ENCODE results near the gene ARPP21. TPM values are rescaled to one million over a fixed set of nuclear protein-coding genes. Genes with fewer than 3 reads are reported as not detected.
"Not testable (repeated sequence)": the region's sequence is repeated elsewhere in the genome, so short reads cannot be mapped to it uniquely, and the experiment has no call there.

The ARPP21 gene
- polyA plus RNA-seq (ENCODE audit: insufficient read length) = 219 TPM

DNA sequence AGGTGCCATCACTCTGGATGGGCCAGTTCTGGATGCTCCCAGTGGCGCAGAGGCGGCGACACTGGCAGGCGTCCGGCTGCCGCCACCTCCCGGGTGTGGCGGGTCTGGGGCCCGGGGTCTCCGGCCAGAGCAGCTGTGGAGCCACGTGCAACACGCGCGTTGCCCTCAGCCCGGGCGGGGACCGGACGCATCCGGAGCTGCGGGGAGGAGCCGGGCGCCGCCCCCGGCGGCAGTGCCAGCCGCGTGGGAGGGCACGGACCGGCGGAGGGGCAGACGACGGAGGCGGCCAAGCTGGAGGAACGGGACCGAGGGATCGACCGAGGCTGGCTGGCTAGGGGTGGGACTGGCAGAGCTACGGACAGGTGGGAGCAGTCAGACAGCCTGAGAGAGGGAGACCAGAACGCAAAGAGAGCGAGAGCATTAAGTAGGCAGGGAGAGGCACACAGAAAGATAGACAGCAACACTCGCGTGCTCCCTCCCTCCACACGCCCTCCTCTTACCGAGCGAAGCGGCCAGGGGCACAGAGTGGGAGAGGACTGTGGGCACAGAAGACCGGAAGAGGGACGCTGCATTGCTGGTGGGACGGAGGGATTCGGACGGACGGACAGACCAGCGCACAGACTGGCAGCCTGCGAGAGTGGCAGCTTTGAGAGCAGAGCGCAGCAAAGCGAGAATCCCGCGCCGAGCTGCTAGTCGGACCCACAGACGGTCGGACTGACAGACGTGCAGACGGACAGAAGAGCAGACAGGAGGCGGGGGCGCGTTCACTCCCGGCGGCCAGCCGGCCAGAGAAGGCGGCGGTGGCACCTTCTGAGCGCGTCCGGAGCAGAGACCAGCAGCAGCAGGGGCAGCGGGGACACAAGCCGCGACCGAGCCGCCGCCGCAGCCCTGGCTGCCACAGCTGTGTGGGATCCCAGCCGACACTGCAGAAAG is at the start of gene ARPP21:
ARPP21 (plus strand) TSS at position 272 of the 933 bp plus-strand sequence. CDS start 42,227 bp downstream, outside the sequence.
- no peak for DNase-seq (ENCODE audit: low read depth)

DNA sequence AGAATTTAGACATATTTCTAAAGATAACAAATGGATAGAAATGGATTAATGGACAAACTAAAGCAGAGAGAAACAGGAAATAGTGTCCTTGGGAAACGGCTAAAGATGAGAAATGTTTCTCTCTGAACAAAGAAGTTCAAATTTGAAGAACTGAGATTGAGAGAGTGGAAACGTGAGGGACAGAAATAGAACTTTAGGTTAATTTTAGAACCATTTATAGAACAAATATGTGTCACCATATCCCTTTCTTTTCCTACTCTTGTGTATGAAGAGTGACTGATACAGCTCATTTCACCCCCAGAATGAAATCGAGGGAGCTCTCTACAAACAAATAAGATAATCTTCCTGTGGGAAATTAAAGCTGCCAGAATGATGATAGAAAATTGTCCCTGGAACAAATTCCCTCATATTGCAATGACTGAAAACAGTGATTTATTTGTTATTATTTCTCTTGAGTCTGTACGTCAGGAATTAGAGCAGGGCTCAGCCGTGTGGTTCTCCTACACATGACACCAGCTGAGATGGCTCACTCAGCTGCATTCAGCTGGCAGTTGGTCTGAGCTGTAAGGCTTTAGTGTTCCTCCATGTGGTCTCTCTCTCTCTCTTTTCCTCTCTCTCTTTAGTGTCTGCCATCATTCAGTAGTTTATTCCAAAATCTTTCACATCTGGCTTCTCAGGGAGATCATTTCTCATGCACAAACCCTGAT is 46.6 kb upstream of the ARPP21 start:
- DNase-seq (ENCODE audit: low read depth) = no peak

DNA sequence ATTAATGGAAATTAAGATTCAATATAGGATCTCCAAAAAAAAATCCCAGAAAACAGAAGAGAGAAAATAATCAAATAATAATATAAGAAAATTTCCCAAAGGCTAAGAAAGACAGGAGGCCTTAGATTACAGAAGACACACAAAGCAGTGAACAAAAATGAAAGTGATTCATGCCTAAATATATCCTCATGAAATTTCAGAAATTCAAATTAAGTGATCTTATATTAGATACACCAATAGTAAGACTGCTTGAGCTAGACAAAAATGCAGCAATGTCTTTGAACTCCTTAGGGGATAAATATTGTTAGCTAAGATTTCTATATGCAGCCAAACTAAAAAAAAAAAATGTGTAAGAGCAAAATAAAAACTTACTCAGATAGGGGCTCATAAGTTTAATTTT is 44.6 kb upstream of the ARPP21 start:
- no peak for DNase-seq (ENCODE audit: low read depth)

DNA sequence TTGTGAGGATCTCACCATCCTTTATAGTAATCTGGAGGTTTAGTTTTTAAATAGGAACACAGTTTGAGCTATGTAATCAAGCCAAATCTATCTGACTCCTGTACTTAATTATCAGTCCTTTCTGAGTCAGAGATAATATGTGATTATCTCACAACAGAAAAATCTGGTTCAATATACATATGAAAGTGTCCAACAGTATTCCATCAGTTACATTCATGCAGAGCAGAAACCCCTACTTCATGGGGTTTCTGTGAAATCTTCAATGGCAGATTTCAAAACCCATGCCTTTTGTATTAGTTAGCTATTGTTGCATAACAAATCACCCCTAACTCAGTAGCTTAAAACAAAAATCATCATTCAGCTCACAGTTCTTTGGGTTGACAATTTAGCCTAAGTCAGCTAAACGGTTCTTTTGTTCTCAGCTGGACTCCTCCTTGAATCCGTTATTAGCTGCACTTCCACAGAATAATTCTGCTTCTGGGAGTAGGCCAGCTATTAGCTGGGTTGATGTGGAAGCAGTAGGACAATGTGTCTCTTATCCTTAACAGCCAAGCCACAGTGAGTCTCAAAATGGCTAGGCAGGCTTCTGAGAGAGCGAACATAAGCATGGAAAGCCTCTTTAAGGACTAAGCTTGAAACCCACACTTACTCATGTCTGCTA is 42.9 kb upstream of the ARPP21 start:
- no peak for DNase-seq (ENCODE audit: low read depth)

DNA sequence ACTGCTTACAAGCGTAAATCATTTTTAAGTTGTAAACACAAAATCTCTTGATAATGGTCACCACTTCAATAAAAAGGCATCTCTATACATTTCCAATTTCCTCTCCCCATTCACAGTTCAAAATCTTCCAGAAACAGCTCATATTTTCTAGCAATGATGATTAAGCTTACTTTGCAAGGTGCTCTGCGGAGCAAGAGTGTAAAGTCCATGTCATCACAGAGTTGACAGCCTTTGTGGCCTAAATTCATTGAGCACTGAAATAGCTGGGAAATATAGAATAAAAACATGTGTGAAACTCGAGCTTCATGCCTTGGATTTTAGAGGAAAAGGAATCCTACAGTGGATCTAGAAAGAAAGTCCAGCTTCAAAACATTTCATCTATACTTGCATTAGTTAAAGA is 41.8 kb upstream of the ARPP21 start:
- DNase-seq (ENCODE audit: low read depth) = no peak

DNA sequence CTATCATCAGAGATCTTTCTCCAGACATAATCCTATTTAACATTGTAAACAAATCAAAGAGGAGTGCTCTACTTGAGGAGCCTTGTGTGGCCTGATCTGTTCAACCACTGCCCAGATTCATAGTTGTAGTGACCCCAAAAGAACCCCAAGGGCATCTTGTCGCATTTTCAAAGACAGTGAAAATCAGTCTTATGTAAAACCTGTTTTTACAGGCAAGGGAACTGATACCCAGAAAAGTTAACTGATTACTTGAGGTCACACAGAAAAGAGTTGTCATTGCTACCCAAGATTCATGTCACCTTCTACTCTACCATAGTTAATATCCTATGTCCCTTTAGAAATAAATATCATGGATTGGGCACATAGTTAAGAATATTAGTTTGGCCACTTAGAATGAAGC is 40.5 kb upstream of the ARPP21 start:
- DNase-seq (ENCODE audit: low read depth) = no peak

DNA sequence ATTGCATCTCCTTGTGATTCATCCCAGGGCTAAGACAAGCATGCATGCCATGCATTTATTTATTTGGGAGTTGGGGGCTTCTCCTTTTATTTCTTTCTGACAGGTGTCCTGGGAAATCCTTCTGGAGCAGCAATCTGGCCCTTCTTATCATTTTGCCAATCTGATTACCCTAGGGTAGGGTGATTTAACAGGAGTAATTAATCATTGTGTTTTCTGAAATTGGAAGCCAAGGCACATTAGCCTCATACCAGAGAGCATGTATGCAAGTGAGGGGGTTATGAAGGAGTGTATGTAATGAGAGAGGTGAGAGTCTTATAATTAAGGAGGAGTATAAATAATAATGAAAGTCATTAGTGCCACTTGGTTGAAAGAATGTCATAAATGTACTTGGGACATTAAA is 37.4 kb upstream of the ARPP21 start:
- DNase-seq (ENCODE audit: low read depth) = no peak

DNA sequence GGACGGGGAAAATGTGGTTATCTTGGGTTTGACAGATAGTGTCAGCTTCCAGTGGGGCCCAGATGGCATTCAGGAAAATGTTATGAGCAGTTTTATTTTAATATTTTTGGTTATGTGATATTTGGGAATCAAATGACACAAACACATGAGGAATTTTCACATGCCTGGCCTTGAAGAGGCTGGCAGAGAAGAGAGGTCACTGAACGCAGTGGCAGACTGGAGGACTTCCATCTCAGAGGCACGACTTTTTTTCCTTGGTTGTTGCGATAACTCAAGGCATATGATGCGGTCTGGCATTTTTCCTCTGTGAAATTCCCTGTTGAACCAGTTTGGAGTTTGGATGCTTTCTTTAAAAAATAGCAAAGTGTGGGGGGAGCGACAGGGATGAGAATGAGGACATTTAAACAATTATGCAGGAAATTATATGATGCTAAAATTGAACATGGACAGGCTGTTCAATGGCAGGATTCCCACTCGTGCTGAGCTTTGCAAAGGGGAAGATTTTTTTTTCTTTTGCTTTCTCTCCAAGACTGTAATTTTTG is 36.9 kb upstream of the ARPP21 start:
- DNase-seq (ENCODE audit: low read depth) = no peak

DNA sequence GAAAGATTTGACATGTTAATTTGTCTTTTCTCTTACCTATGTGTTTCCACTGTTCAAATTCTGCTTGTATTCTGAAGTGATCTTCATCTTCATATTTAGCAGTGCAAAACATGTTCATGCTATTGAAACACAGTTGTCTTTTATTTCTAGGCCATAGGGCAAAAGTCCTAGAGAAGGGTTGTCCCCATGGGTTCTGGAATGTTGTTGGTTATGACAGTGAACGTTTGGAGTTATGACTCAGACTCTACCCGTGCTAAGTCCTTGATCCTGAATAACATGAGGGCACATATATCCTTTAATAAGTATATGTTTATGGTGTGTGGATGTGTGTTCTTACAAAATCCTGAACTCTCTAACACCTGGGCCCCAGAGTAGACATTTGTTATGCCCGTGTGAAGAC is 23.0 kb upstream of the ARPP21 start:
- no peak for DNase-seq (ENCODE audit: low read depth)

DNA sequence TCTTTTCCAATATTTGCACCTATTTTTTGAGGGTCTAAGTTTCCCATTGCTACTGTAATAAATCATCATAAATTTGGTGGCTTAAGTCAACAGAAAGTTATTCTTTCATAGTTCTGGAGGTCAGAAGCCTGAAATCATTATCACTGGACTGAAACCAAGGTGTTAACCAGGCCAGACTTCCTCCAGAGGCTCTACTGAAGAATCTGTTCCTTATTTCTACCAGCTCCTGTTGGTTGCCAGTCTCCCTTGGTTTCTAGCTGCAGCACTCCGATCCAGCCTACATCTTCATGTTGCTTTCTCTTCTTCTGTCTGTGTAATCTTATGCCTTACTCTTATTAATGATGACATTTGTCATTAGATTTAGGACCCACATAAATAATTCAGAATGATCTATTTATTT is 22.0 kb upstream of the ARPP21 start:
- no peak for DNase-seq (ENCODE audit: low read depth)

DNA sequence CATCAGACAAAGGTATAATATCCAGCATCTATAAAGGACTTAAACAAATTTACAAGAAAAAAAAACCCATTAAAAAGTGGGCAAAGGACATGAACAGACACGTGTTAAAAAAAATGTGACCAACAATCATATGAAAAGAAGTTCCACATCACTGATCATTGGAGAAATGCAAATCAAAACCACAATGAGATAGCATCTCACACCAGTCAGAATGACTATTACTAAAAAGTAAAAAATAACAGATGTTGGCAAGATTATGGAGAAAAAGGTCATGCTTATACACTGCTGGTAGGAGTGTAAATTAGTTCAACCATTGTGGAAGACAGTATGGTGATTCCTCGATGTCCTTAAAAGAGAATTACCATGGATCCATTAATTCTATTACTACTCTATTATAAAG is 19.1 kb upstream of the ARPP21 start:
- DNase-seq (ENCODE audit: low read depth) = not testable (repeated sequence)

DNA sequence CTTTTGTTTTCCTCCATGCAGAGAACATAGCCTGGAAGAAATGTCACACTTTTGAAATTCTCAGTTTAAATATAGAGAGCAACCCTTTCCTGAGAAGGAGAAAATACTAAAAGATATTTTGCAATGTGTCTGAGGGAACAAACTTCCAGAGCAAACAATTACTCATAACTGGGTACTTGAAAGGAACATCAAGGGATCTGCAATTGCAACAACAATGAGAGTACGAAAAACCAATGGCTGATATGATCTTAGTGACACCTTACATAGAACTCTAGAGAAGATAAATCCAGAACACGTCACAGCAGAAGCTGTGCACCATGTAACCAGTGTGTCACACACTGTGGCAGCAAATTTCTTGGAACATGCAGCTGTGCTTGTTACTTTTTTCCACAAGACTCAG is 14.6 kb upstream of the ARPP21 start:
- DNase-seq (ENCODE audit: low read depth) = no peak

DNA sequence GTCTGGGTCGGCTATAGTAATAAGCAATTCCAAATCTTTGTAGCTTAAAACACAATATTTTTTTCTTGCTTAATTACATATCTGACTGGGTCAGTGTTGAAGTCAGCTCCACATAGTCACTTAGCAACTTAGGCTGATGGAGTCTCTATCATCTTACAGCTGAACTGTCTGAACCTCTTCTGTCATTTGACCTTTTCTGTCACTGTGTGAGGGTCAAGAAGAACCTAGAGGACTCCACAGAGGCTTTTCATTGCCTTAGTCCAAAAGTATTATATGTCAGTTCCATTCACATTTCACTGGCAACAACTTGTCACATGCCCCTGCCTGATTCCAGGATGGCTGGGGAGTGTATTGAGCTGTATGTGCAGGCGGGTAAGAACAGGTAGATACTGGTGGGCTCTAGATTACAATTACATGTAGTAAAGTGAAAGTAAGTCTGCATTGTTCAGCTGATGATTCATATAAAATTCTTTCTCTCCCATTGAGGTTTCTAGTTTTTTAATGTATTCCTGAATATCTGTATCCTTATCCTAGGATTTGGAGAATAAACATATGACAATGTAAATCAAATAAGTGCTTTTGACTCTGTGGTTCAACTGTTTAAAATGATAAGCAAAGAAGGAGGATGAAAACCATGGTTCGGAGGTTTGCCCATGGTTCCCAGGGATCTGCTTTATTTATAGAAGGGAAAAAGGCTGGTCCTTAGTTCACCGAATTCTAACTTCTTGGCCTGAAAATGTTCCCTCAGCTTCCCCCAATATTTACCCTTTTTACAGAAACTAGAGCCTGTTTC is 5.8 kb upstream of the ARPP21 start:
- DNase-seq (ENCODE audit: low read depth) = no peak

DNA sequence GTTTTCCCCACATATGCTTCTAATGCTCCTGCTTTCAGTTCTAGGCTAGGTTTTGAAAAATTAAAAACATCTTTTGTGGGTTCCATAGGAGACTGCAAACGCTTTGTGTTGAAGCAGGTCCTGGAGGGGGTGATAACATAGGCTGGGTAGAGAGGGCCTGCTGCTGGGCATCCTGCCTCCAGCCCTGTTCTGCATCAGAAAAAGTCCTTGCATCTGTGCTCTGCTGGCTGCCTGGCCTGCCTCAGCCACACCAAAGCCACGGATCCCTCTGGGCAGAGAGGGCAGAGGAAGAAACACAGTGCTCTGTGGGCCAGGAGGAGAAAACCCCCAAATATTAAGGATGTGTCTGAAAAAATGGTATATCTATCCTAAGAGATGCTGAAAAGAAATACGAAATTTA is 3.9 kb upstream of the ARPP21 start:
- no peak for DNase-seq (ENCODE audit: low read depth)

DNA sequence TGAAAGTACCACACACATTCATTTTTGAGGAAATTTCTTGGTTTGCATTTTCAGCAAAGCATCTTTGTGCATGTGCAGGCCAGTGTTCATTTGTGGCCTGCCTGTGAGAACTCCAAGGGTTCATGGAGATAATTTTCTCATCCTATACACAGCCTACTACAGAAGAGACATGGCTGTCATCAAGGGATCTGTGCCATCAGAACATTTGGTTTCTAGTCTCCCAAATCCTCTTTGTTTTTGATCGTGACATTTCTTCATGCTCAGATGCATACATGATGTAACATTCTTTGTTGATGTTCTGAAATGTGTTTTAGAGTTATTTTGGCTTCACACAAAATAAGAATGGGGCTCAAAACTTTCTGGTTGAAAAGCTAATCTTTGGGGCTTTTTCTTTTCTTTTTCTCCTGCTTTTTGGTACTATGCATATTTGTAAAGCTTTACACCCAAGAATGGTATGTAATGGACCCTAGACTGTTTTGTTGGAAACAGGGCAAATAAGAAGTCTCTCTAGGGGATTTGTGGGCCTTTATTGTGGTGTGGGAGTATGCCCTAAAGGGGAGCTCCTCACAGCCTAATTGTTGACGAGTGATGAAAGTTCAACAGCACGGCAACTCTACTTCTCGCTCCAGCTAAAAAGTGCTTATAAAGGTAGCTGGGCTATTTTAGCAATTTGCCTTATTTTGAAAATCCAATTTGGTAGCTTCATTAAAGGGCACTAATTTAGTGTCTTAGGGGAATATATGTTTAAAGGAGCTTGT is 3.2 kb upstream of the ARPP21 start:
- no peak for DNase-seq (ENCODE audit: low read depth)

DNA sequence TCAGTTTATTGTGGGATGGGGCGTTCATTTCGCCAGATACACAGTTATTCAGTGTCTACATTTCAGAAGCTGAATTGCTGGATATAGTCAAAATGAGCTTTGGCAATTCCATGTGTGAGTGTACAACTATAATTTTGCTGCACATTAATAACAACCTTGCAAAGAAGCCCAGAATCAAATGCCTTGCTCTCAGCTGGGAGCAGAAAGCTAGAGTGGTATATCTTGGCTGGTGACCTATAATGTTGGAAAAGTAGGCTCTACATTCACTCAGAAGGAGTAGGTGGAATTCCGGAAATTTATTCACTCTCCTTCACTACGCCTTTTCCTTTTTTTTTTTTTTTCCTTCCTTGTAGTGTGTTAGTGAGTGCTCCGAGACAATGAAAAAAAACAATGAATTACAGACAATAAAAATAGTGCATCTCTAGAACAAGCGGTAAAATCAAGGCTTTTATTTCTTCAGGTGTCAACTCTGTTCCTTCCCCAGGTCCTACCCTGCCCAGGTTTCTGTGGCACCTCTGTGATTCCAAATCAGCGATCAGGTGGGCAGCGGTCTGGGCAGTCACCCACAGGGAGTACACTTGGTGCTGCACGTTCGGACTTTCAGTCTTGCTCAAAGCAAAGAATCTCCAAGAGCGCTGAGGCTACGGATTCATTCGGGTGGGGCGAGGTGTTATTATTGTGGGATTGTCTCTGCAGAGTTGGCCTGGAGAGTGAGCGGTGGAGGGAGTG is 910 bp upstream of the ARPP21 start:
- no peak for DNase-seq (ENCODE audit: low read depth)

DNA sequence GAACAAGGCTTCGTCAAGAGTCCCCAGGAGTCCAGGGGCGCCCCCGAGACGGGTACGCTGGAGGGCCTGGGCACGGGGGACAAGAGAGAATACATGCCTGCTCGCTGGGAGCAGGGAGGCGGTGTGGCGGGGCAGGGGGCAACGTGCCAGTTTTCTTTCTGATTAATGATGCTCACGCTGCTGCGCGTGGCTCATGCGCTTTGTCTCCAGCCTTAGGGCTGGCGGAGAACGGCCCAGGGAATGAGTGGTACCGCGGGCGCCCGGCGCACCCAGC is 408 bp upstream of the ARPP21 start:
- DNase-seq (ENCODE audit: low read depth) = no peak

DNA sequence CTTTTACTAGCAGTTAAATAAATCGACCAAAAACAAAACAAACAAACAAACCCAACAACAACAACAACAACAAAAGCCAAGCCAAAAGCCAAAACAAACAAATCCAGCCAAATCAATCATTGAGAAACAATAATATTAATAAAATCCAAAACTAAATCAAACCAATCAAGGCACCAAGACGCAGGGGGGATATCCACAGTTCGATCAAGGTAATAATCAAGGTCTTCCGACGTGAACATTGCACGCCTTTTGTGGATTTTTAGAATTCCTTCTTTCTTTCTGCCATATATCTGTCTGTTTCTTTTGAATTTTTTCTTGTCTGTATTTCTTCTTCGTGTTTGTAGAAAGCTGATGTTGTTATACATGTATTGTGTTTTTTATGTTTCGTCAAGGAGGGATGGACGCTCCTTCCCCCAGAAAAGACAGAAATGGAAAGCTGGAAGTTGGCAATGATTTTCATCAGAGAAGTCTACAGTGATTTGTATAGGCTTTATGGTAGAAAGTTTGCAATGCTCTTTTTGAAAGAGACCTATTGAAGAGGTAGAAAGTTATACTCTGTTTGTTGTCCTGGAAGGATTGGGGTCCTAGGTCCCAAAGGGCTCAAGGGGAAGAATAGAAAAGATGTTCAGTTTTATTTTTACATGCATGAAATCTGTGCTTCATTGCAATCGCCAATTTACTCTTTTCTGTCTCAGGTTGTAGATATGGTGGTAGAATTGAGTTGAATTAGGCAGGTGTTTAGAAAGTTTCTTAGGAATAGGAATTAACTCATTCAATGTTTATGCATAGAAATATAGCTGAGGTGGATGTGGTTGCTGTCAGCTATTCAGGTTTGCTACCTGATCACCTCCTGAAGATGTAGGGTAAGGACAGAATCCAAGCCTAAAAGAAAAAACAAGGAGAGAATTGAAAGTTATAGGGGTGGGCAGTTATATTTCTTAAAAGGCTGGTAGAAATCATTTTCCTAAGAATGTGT is 1.2 kb downstream of the ARPP21 start:
- no peak for DNase-seq (ENCODE audit: low read depth)

DNA sequence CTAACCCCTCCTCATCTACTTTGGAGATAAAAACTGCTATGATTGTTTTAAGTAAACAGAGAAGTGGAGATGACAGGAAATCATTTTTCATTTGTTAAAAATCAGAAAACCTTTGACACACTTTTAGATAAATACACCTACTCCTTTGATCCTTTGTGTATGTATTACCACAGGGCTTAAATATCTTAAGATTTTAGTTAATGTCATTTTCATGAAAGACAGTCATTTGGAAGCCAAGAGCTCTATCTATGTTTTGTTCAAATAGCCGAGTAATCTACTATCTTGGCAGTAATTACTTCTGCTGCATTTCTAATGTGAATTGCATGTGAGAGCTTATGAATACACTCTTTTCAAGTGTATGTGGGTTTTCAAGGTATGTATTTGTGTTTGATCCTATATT is 2.0 kb downstream of the ARPP21 start:
- DNase-seq (ENCODE audit: low read depth) = no peak
